Measurements from ENCODE around the gene KATNB1. TPM values are rescaled to one million over a fixed set of nuclear protein-coding genes. Genes with fewer than 3 reads are reported as not detected.

KATNB1 gene
- total and polyA plus RNA-seq, 9 donors: 32.7 to 63.2 (median 43.1) TPM

DNA sequence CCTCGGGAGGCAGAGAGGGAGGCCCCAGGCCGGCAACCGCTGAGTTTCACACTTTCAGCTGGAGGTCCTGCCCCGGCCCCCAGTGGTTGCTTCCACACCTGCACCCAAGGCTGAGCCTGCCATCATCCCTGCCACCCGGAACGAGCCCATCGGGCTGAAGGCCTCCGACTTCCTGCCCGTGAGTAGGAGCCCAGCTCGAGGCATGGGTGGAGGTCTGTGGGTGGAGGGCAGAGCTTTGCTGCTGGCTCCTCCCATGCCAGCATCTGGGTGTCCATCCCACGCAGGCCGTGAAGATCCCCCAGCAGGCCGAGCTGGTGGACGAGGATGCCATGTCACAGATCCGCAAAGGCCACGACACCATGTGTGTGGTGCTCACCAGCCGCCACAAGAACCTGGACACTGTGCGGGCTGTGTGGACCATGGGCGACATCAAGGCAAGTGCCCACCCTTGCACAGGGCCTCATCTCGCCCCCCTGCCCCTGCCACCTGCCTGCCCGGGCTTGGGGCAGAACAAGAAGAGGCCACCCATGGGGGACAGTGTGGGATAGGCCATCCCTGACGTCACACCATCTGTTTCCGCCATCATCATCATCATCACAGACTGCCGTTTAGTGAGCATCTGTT is 19.6 kb downstream of the KATNB1 start:
- peaks cover 60% of the 10 kb centered on the region for H3K36me3 ChIP-seq (ENCODE audit: control insufficient read depth, insufficient read depth, low read length)
- no peaks in the 10 kb centered on the region for H3K9me3 ChIP-seq (replicated peaks; ENCODE audit: control insufficient read depth, low read depth, low read length)
- peaks cover 41% of the 10 kb centered on the region for H3K4me1 ChIP-seq (ENCODE audit: control insufficient read depth, insufficient read depth, low read length)
- whole genome bisulfite sequencing (ENCODE audit: insufficient coverage): 80% methylated on average over 19 of the region's 24 CpGs
- no peaks in the 10 kb centered on the region for H3K27me3 ChIP-seq (ENCODE audit: control insufficient read depth, insufficient read depth, low read length)
- no peak overlapping the region for H3K27ac ChIP-seq (ENCODE audit: low read length)
- no peak for DNase-seq
- no peak overlapping the region for H3K4me3 ChIP-seq (ENCODE audit: low read length)

GRCh38 chr16:57755726-57756423 is 20.3 kb downstream of the KATNB1 start:
- Histone ChIP-seq H3K36me3 (ENCODE audit: control insufficient read depth, insufficient read depth, low read length) (peaks cover 59% of the 10 kb centered on the region), H3K4me1 (ENCODE audit: control insufficient read depth, insufficient read depth, low read length) (peaks cover 41% of the 10 kb centered on the region), H3K27ac (ENCODE audit: low read length) (no peak overlapping the region), H3K4me3 (ENCODE audit: low read length) (no peak overlapping the region), H3K27me3 (ENCODE audit: control insufficient read depth, insufficient read depth, low read length) (no peaks in the 10 kb centered on the region), H3K9me3 (replicated peaks; ENCODE audit: control insufficient read depth, low read depth, low read length) (no peaks in the 10 kb centered on the region)
- WGBS (ENCODE audit: insufficient coverage): 76% methylated on average over 11 of the region's 18 CpGs
- no peak for DNase-seq

DNA sequence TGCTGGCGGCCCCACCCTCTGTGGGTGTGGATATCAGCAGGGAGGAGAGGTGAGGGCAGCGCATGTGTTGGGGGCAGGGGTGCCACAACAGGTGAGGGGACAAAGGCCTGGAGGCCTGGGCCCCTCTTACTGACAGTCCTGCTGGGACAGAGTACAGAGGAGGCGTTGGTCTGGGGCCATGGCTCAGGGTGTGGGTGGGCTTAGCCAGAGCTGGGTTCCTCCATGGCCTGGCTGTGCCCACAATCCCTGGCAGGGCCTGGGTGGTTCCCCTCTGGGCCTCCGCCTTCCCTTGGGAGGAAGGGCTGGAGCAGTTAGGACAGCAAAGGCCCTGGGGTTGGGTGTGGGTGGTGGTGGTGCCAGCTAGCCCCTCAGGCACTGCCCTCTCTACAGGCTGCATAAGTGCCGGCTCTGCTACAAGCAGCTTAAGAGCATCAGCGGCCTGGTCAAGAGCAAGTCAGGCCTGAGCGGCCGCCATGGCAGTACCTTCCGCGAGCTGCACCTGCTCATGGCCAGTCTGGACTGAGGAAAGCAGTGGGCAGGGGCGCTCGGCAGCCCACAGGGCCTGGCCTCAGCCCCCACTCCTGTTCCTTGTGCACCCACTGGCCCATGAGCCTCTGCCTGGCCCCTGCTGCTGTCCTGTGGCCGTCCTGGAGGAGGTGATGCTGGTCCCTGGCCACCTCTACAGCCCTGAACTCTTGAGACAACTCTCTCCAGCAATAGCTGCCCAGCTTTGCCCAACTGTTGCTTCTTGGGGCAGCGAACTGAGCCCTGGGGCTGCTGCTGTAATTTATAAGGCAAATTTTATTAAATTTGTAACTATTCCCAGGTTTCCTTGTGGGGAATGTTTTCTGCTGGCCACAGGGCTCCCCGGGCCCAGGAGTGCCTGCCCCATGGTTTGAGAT is 21.1 kb downstream of the KATNB1 start:
- H3K27me3 ChIP-seq (ENCODE audit: control insufficient read depth, insufficient read depth, low read length): no peaks in the 10 kb centered on the region
- no peak overlapping the region for H3K27ac ChIP-seq (ENCODE audit: low read length)
- WGBS (ENCODE audit: insufficient coverage): 85% methylated on average over 10 of the region's 15 CpGs
- H3K4me1 ChIP-seq (ENCODE audit: control insufficient read depth, insufficient read depth, low read length): peaks cover 39% of the 10 kb centered on the region
- peaks cover 53% of the 10 kb centered on the region for H3K36me3 ChIP-seq (ENCODE audit: control insufficient read depth, insufficient read depth, low read length)
- DNase-seq: no peak
- H3K4me3 ChIP-seq (ENCODE audit: low read length): no peak overlapping the region
- H3K9me3 ChIP-seq (replicated peaks; ENCODE audit: control insufficient read depth, low read depth, low read length): no peaks in the 10 kb centered on the region

GRCh38 chr16:57757326-57757786 is 21.8 kb downstream of the KATNB1 start:
- peaks cover 35% of the 10 kb centered on the region for H3K4me1 ChIP-seq (ENCODE audit: control insufficient read depth, insufficient read depth, low read length)
- H3K9me3 ChIP-seq (replicated peaks; ENCODE audit: control insufficient read depth, low read depth, low read length): no peaks in the 10 kb centered on the region
- DNase-seq: peak; percentile 76
- H3K27me3 ChIP-seq (ENCODE audit: control insufficient read depth, insufficient read depth, low read length): no peaks in the 10 kb centered on the region
- WGBS (ENCODE audit: insufficient coverage): 73% methylated on average over 7 of the region's 11 CpGs
- no peak overlapping the region for H3K27ac ChIP-seq (ENCODE audit: low read length)
- H3K4me3 ChIP-seq (ENCODE audit: low read length): no peak overlapping the region
- peaks cover 50% of the 10 kb centered on the region for H3K36me3 ChIP-seq (ENCODE audit: control insufficient read depth, insufficient read depth, low read length)

GRCh38 chr16:57757883-57758282 is 22.3 kb downstream of the KATNB1 start:
- no peak overlapping the region for H3K27ac ChIP-seq (ENCODE audit: low read length)
- no peak for DNase-seq
- peaks cover 48% of the 10 kb centered on the region for H3K36me3 ChIP-seq (ENCODE audit: control insufficient read depth, insufficient read depth, low read length)
- no peak overlapping the region for H3K4me3 ChIP-seq (ENCODE audit: low read length)
- no peaks in the 10 kb centered on the region for H3K9me3 ChIP-seq (replicated peaks; ENCODE audit: control insufficient read depth, low read depth, low read length)
- 87% methylated on average over 5 of the region's 7 CpGs for WGBS (ENCODE audit: insufficient coverage)
- H3K4me1 ChIP-seq (ENCODE audit: control insufficient read depth, insufficient read depth, low read length): peaks cover 31% of the 10 kb centered on the region
- H3K27me3 ChIP-seq (ENCODE audit: control insufficient read depth, insufficient read depth, low read length): no peaks in the 10 kb centered on the region

- Histone ChIP-seq H3K4me3 (ENCODE audit: low read length) (no peak overlapping the region), H3K27ac (ENCODE audit: low read length) (no peak overlapping the region)
- no peak for DNase-seq
Observed at GRCh38 chr16:57758331-57759117, 23.0 kb downstream of the KATNB1 start.

GRCh38 chr16:57759131-57759530 is 23.6 kb downstream of the KATNB1 start:
- no peak for DNase-seq

More at GRCh38 chr16:57758331-57759117, 23.0 kb downstream of the KATNB1 start:
- 71% methylated on average over 24 of the region's 33 CpGs for WGBS (ENCODE audit: insufficient coverage)
- Histone ChIP-seq H3K9me3 (replicated peaks; ENCODE audit: control insufficient read depth, low read depth, low read length) (no peaks in the 10 kb centered on the region), H3K4me1 (ENCODE audit: control insufficient read depth, insufficient read depth, low read length) (peaks cover 26% of the 10 kb centered on the region), H3K27me3 (ENCODE audit: control insufficient read depth, insufficient read depth, low read length) (no peaks in the 10 kb centered on the region), H3K36me3 (ENCODE audit: control insufficient read depth, insufficient read depth, low read length) (peaks cover 42% of the 10 kb centered on the region)

GRCh38 chr16:57759541-57760356 is 24.2 kb downstream of the KATNB1 start:
- Histone ChIP-seq H3K4me1 (ENCODE audit: control insufficient read depth, insufficient read depth, low read length) (peaks cover 18% of the 10 kb centered on the region), H3K36me3 (ENCODE audit: control insufficient read depth, insufficient read depth, low read length) (peaks cover 33% of the 10 kb centered on the region), H3K4me3 (ENCODE audit: low read length) (no peak overlapping the region), H3K27me3 (ENCODE audit: control insufficient read depth, insufficient read depth, low read length) (no peaks in the 10 kb centered on the region), H3K9me3 (replicated peaks; ENCODE audit: control insufficient read depth, low read depth, low read length) (no peaks in the 10 kb centered on the region), H3K27ac (ENCODE audit: low read length) (no peak overlapping the region)
- WGBS (ENCODE audit: insufficient coverage): 72% methylated on average over 20 of the region's 21 CpGs
- no peak for DNase-seq

More at GRCh38 chr16:57759131-57759530, 23.6 kb downstream of the KATNB1 start:
- no peaks in the 10 kb centered on the region for H3K9me3 ChIP-seq (replicated peaks; ENCODE audit: control insufficient read depth, low read depth, low read length)
- H3K4me3 ChIP-seq (ENCODE audit: low read length): no peak overlapping the region
- H3K36me3 ChIP-seq (ENCODE audit: control insufficient read depth, insufficient read depth, low read length): peaks cover 36% of the 10 kb centered on the region
- H3K27ac ChIP-seq (ENCODE audit: low read length): no peak overlapping the region
- 85% methylated on average over 4 of the region's 7 CpGs for WGBS (ENCODE audit: insufficient coverage)
- H3K27me3 ChIP-seq (ENCODE audit: control insufficient read depth, insufficient read depth, low read length): no peaks in the 10 kb centered on the region
- peaks cover 20% of the 10 kb centered on the region for H3K4me1 ChIP-seq (ENCODE audit: control insufficient read depth, insufficient read depth, low read length)

Data from muscle of leg (tissue), 11 donors.